Activated T-cell treated with anti-CD3 and anti-CD28 coated beads, Interleukin-2, amount 50 U/mL, for 1 hour (primary cell): ENCODE measurements around the gene ILK.
A peak's percentile ranks its signal among the peaks of the same experiment; 100 is the strongest.

Source experiments
- DNase-seq: peaks from one replicate; pipeline ENCODE4 v3.0.0-alpha.2; 2020

ILK gene

DNA sequence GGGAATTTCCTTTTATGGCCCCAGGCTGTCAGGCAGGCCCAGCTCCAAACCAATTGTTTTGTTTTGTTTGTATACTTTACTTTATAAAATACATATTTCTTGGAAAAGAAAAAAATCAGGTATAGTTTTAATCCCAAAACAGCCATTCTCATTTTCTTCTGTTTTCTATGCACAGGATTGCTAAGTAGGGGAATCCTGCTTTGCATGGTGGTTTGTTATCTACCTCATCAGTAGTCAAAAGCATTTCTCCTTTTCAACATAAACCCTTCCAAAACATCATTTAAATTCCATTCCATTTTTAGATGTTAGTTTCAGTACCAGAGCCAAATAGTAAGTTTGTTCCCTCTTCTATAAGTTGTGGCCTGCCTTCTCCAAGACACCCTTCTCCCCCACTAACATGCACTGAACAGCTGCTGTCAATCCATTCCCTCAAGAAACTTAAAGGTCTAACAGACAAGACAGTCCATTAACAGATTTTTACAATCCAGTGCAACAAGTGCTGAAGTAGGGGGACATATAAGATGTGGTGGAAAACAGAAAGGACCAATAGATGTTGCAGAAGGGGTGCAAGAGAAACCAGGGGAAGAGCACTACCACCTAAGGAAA lies 3.7 kb downstream of the ILK start:
- DNase-seq: no peak

- DNase-seq: no peak
Measured at GRCh38 chr11:6608011-6608410, 4.4 kb downstream of the ILK start.

- DNase-seq: no peak
Measured at GRCh38 chr11:6608726-6609501, 5.3 kb downstream of the ILK start.

GRCh38 chr11:6609502-6610015 lies 6.0 kb downstream of the ILK start:
- no peak for DNase-seq

DNA sequence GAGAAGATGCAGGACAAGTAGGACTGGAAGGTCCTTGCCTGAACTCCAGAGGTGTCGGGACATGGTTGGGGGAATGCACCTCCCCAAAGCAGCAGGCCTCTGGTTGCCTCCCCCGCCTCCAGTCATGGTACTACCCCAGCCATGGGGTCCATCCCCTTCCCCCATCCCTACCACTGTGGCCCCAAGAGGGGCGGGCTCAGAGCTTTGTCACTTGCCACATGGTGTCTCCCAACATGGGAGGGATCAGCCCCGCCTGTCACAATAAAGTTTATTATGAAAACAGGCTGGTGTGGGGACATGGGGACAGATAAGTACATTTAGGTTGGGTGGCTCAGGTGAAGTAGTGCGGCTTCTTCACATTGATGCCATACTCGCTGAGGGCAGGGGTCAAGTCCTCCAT lies 7.0 kb downstream of the ILK start:
- DNase-seq: peak; percentile 17

GRCh38 chr11:6611092-6611962 lies 7.8 kb downstream of the ILK start:
- DNase-seq: no peak

- DNase-seq: no peak
Measured at GRCh38 chr11:6611963-6612212, 8.3 kb downstream of the ILK start.

GRCh38 chr11:6612213-6613041 lies 8.9 kb downstream of the ILK start, which contains the start of gene TAF10:
Gene TAF10 (minus strand): TSS chr11:6612216. CDS start chr11:6612189, 27 bp downstream.
- peak; percentile 95 for DNase-seq

GRCh38 chr11:6613496-6613895 lies 9.9 kb downstream of the ILK start:
- no peak for DNase-seq

- DNase-seq: no peak
Measured at GRCh38 chr11:6614446-6614845, 10.9 kb downstream of the ILK start.

- DNase-seq: no peak
Measured at GRCh38 chr11:6615046-6615445, 11.5 kb downstream of the ILK start.

GRCh38 chr11:6615882-6616585 lies 12.5 kb downstream of the ILK start:
- no peak for DNase-seq

GRCh38 chr11:6616596-6617250 lies 13.1 kb downstream of the ILK start:
- DNase-seq: no peak

GRCh38 chr11:6617315-6617781 lies 13.8 kb downstream of the ILK start:
- DNase-seq: no peak

DNA sequence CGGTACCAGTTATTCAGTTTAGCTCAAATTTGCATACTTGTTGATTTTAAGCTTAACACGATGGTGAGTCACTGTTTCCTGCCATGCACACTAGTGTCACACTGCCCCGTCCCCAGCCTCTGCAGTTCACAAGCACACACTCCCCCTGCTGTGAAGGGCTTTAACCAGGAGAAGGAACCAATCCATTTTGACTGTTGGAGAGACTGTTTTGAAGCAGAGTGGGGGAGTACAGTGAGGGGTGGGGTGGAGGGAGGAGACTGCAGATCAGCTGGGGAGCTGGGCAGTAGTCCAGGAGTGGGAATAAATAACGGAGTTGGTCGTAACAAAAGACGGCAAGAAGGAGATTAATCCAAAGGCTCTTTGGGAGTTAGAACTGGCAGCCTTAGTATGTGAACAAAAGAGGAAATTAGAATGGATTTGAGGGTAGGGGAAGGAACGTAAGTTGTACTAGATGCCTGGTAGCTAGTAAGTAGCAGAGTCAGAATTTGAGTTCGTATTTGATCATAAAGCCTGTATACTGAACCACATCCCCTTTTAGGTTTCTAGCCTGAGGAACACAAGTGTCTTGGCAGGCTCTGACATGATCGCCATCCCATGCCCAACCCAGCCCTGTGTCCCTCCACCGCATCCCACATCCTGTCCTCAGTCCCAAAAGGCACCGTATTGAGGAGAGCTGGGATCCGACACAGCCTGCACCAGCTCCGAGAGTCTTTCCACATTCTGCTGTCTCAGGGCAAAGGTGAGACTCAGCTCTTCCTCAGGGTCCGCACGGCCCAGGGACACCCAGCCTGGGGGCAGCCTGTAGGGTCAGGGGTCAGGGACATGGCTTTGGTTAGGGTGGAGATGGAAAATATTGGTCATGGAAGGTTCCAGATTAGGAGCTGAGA lies 14.8 kb downstream of the ILK start:
- DNase-seq: peak; percentile 60

GRCh38 chr11:6619004-6619745 lies 15.6 kb downstream of the ILK start, which contains the start of gene TPP1:
Gene TPP1 (minus strand): TSS chr11:6619422. CDS start chr11:6619400, 22 bp downstream.
- DNase-seq: peak; percentile 89

GRCh38 chr11:6620636-6621035 lies 17.1 kb downstream of the ILK start:
- no peak for DNase-seq

DNA sequence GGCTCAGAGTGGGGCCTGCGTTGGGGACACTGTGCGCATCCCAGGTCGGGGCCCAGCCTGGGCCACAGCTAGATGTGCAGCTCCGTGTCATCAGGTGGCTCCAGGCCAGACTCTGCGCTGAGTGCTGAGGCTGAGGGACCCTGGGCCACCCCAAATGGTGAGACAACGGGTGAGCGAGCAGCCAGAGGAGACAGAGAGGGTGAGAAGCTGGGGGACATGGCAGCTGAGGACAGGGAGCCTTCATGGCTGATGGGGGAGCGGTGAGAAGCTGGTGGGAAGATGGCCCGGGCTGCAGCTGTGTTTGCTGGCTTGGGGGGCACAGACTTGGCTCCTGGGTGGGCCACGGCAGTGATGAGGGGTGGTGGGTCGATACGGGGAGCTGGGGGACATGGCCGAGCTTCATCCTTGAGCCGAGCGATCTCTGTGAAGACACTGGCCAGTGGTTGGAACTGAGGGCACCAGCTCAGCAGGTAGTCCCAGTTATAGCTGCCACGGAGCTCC lies 18.2 kb downstream of the ILK start:
- DNase-seq: no peak
